ENCODE measurements around the gene LCNL1. TPM values are rescaled to one million over a fixed set of nuclear protein-coding genes. Genes with fewer than 3 reads are reported as not detected.

The LCNL1 gene
- total RNA-seq, 1 experiment from 2014 or later: not detected

DNA sequence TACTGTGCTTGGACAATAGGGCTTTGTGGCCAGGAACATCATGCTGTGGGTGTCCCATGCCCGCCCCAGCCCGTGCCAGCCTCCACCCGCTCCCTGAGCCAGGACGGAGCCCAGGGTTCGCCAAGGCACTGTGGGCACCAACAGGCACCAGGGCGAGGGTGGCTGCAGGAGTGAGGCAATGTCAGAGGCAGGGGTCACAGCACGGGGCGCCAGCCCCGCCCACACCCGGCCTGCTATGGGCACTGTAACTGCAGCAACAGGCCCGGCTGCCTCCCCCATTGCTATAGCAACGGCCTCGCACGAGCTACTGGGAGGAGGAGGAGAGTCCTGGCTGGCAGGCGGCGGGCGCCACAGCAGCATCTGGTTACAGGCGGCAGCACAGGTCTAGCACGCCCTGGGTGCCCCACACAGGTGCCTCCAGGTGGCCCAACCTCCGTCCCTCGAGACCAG, 42.7 kb downstream of the LCNL1 start:
- DNase-seq (ENCODE audit: low spot score): no peak
- Histone ChIP-seq H3K4me1 (ENCODE audit: insufficient read depth, low read length, poor library complexity, severe bottlenecking) (peaks cover 10% of the 10 kb centered on the region), H3K27ac (ENCODE audit: low read depth, low read length, poor library complexity, severe bottlenecking) (no peak overlapping the region), H3K36me3 (ENCODE audit: insufficient read depth, low read length, poor library complexity, severe bottlenecking) (no peaks in the 10 kb centered on the region), H3K27me3 (replicated peaks; ENCODE audit: insufficient read depth, low read depth, low read length, poor library complexity) (no peaks in the 10 kb centered on the region), H3K4me3 (ENCODE audit: low read depth, low read length, poor library complexity, severe bottlenecking) (no peak overlapping the region), H3K9me3 (ENCODE audit: low read depth, low read length, poor library complexity, severe bottlenecking) (no peaks in the 10 kb centered on the region)
- intact Hi-C loops (cut with micrococcal nuclease; ENCODE audit: unreplicated experiment): no loop called here
- ChIA-PET POLR2A (ENCODE audit: low non-redundant PET) (no interaction called here), CTCF (interaction anchor here (1.5 kb wide), 1 partner anchor 10 kb away, joined by 12 read pairs; no protein-coding TSS in a partner anchor)
- TF ChIP-seq, protein P1, sequence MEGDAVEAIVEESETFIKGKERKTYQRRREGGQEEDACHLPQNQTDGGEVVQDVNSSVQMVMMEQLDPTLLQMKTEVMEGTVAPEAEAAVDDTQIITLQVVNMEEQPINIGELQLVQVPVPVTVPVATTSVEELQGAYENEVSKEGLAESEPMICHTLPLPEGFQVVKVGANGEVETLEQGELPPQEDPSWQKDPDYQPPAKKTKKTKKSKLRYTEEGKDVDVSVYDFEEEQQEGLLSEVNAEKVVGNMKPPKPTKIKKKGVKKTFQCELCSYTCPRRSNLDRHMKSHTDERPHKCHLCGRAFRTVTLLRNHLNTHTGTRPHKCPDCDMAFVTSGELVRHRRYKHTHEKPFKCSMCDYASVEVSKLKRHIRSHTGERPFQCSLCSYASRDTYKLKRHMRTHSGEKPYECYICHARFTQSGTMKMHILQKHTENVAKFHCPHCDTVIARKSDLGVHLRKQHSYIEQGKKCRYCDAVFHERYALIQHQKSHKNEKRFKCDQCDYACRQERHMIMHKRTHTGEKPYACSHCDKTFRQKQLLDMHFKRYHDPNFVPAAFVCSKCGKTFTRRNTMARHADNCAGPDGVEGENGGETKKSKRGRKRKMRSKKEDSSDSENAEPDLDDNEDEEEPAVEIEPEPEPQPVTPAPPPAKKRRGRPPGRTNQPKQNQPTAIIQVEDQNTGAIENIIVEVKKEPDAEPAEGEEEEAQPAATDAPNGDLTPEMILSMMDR (conservative IDR thresholded peaks at IDR 0.05; ENCODE audit: low read depth, low read length): no peak
- TF ChIP-seq EZH2 (IDR thresholded peaks at IDR 0.05; ENCODE audit: borderline replicate concordance, low read depth, low read length, poor library complexity, severe bottlenecking): no peak
- BruUV-seq (replicated peaks): no TSS peak

DNA sequence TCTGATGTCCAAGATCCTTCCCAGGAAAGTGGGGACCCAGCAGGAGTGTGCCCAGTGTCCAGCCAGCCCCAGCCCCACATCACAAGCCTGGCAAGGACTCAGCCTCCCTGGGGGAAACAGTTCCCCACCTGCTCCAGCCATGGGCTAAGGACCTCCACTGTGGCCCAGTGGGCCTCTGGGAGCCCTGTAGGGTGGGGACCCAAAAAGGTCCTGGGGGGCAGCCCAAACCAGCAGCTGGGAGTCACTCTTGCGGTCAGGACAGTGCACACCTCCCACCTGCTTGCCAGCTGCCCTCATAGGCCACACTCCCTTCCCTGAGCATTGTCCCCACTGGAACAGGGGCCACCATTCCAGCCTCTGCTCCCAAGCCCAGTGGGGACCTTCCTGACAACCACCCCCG, 43.6 kb downstream of the LCNL1 start:
- ChIA-PET CTCF (no interaction called here), POLR2A (ENCODE audit: low non-redundant PET) (no interaction called here)
- intact Hi-C loops (cut with micrococcal nuclease; ENCODE audit: unreplicated experiment): no loop called here
- Histone ChIP-seq H3K36me3 (ENCODE audit: insufficient read depth, low read length, poor library complexity, severe bottlenecking) (no peaks in the 10 kb centered on the region), H3K27me3 (replicated peaks; ENCODE audit: insufficient read depth, low read depth, low read length, poor library complexity) (no peaks in the 10 kb centered on the region), H3K4me3 (ENCODE audit: low read depth, low read length, poor library complexity, severe bottlenecking) (no peak overlapping the region), H3K27ac (ENCODE audit: low read depth, low read length, poor library complexity, severe bottlenecking) (no peak overlapping the region), H3K9me3 (ENCODE audit: low read depth, low read length, poor library complexity, severe bottlenecking) (no peaks in the 10 kb centered on the region), H3K4me1 (ENCODE audit: insufficient read depth, low read length, poor library complexity, severe bottlenecking) (peaks cover 10% of the 10 kb centered on the region)
- BruUV-seq (replicated peaks): no TSS peak
- DNase-seq (ENCODE audit: low spot score): no peak
- TF ChIP-seq, protein P1 (conservative IDR thresholded peaks at IDR 0.05; ENCODE audit: low read depth, low read length): no peak
- TF ChIP-seq EZH2 (IDR thresholded peaks at IDR 0.05; ENCODE audit: borderline replicate concordance, low read depth, low read length, poor library complexity, severe bottlenecking): no peak

DNA sequence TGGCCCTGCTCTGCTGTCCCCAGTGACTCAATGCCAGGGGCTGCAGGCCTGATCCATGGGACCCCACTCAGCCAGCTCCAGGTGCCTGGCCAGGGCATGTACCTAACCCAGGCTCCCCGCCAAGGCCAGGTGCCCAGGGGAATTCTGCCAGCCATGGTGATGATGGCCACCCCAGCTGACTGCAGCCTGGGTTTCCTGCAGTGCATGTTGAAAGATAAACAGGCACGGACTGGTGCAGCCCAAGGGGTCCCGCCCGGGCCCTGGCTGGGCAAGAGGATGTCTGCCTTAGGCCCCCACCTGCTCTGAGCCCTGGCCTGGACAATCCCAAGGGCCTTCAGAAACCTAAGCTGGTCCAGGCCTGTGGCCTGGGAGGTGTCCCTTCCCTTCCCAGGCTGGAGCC, 44.0 kb downstream of the LCNL1 start:
- no TSS peak for BruUV-seq (replicated peaks)

More for the DNA sequence above, 44.0 kb downstream of the LCNL1 start:
- ChIA-PET POLR2A (ENCODE audit: low non-redundant PET) (no interaction called here), CTCF (no interaction called here)
- no peaks in the 10 kb centered on the region for H3K36me3 ChIP-seq (ENCODE audit: insufficient read depth, low read length, poor library complexity, severe bottlenecking)
- H3K9me3 ChIP-seq (ENCODE audit: low read depth, low read length, poor library complexity, severe bottlenecking): no peaks in the 10 kb centered on the region
- H3K27ac ChIP-seq (ENCODE audit: low read depth, low read length, poor library complexity, severe bottlenecking): no peak overlapping the region
- H3K27me3 ChIP-seq (replicated peaks; ENCODE audit: insufficient read depth, low read depth, low read length, poor library complexity): no peaks in the 10 kb centered on the region
- intact Hi-C loops (cut with micrococcal nuclease; ENCODE audit: unreplicated experiment): no loop called here
- H3K4me3 ChIP-seq (ENCODE audit: low read depth, low read length, poor library complexity, severe bottlenecking): peak overlapping the region; percentile 51
- TF ChIP-seq, protein P1 (conservative IDR thresholded peaks at IDR 0.05; ENCODE audit: low read depth, low read length): no peak
- TF ChIP-seq EZH2 (IDR thresholded peaks at IDR 0.05; ENCODE audit: borderline replicate concordance, low read depth, low read length, poor library complexity, severe bottlenecking): no peak
- no peak for DNase-seq (ENCODE audit: low spot score)
- peaks cover 10% of the 10 kb centered on the region for H3K4me1 ChIP-seq (ENCODE audit: insufficient read depth, low read length, poor library complexity, severe bottlenecking)

Data from A673 (cell line).